ENCODE data around the gene COL27A1.

DNA sequence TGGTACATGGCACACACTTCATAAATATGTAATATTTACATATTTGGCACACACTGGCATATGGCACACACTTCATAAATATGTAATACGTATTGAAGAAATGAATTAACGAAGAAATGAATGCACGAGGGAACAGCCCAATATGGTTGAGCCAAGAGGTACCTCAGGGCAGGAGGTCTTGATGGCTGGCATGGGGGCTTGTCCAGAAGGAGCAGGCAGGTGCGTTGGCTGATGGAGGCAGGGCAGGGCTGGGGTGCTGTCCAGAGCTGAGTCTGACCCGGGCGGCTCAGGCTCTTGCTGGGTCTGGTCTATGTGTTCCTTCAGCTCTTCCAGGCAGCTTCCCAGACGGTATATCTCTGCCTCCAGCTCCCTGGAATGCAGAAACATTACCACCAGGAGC lies 206.2 kb downstream of the COL27A1 start:
- TF ChIP-seq, protein P1, sequence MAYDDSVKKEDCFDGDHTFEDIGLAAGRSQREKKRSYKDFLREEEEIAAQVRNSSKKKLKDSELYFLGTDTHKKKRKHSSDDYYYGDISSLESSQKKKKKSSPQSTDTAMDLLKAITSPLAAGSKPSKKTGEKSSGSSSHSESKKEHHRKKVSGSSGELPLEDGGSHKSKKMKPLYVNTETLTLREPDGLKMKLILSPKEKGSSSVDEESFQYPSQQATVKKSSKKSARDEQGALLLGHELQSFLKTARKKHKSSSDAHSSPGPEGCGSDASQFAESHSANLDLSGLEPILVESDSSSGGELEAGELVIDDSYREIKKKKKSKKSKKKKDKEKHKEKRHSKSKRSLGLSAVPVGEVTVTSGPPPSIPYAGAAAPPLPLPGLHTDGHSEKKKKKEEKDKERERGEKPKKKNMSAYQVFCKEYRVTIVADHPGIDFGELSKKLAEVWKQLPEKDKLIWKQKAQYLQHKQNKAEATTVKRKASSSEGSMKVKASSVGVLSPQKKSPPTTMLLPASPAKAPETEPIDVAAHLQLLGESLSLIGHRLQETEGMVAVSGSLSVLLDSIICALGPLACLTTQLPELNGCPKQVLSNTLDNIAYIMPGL (CRISPR knock-in tag; IDR thresholded peaks at IDR 0.05; ENCODE audit: borderline replicate concordance): no peak
- TF ChIP-seq, protein P2, sequence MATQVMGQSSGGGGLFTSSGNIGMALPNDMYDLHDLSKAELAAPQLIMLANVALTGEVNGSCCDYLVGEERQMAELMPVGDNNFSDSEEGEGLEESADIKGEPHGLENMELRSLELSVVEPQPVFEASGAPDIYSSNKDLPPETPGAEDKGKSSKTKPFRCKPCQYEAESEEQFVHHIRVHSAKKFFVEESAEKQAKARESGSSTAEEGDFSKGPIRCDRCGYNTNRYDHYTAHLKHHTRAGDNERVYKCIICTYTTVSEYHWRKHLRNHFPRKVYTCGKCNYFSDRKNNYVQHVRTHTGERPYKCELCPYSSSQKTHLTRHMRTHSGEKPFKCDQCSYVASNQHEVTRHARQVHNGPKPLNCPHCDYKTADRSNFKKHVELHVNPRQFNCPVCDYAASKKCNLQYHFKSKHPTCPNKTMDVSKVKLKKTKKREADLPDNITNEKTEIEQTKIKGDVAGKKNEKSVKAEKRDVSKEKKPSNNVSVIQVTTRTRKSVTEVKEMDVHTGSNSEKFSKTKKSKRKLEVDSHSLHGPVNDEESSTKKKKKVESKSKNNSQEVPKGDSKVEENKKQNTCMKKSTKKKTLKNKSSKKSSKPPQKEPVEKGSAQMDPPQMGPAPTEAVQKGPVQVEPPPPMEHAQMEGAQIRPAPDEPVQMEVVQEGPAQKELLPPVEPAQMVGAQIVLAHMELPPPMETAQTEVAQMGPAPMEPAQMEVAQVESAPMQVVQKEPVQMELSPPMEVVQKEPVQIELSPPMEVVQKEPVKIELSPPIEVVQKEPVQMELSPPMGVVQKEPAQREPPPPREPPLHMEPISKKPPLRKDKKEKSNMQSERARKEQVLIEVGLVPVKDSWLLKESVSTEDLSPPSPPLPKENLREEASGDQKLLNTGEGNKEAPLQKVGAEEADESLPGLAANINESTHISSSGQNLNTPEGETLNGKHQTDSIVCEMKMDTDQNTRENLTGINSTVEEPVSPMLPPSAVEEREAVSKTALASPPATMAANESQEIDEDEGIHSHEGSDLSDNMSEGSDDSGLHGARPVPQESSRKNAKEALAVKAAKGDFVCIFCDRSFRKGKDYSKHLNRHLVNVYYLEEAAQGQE (IDR thresholded peaks at IDR 0.05): no peak
- TF ChIP-seq, protein P3, sequence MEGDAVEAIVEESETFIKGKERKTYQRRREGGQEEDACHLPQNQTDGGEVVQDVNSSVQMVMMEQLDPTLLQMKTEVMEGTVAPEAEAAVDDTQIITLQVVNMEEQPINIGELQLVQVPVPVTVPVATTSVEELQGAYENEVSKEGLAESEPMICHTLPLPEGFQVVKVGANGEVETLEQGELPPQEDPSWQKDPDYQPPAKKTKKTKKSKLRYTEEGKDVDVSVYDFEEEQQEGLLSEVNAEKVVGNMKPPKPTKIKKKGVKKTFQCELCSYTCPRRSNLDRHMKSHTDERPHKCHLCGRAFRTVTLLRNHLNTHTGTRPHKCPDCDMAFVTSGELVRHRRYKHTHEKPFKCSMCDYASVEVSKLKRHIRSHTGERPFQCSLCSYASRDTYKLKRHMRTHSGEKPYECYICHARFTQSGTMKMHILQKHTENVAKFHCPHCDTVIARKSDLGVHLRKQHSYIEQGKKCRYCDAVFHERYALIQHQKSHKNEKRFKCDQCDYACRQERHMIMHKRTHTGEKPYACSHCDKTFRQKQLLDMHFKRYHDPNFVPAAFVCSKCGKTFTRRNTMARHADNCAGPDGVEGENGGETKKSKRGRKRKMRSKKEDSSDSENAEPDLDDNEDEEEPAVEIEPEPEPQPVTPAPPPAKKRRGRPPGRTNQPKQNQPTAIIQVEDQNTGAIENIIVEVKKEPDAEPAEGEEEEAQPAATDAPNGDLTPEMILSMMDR (IDR thresholded peaks at IDR 0.05): no peak
- TF ChIP-seq RCOR1 (IDR thresholded peaks at IDR 0.05; ENCODE audit: low read depth, low read length): no peak
- no peak for TF ChIP-seq POLR2A (IDR thresholded peaks at IDR 0.05; ENCODE audit: low read length)
- no peak for TF ChIP-seq POLR2AphosphoS2 (conservative IDR thresholded peaks at IDR 0.05; ENCODE audit: low read length)
- TF ChIP-seq KDM1A (IDR thresholded peaks at IDR 0.05; ENCODE audit: low read depth): no peak
- TF ChIP-seq, protein P4, sequence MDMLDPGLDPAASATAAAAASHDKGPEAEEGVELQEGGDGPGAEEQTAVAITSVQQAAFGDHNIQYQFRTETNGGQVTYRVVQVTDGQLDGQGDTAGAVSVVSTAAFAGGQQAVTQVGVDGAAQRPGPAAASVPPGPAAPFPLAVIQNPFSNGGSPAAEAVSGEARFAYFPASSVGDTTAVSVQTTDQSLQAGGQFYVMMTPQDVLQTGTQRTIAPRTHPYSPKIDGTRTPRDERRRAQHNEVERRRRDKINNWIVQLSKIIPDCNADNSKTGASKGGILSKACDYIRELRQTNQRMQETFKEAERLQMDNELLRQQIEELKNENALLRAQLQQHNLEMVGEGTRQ (IDR thresholded peaks at IDR 0.05): no peak
- TF ChIP-seq, protein P5, sequence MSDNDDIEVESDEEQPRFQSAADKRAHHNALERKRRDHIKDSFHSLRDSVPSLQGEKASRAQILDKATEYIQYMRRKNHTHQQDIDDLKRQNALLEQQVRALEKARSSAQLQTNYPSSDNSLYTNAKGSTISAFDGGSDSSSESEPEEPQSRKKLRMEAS (IDR thresholded peaks at IDR 0.05): no peak

Measured in A549 (cell line).